Ramos (cell line): ENCODE results near the gene DIP2A.
"Not testable (repeated sequence)": the region's sequence is repeated elsewhere in the genome, so short reads cannot be mapped to it uniquely, and the experiment has no call there.

Source experiments
- in situ Hi-C: fragments of 300-500 bp; cut with MboI; formaldehyde crosslinking; loops from one replicate; pipeline ENCODE4 v1.14.3; 2022; ENCODE audit warnings: low sequenced_read_pairs; ENCODE audit not compliant: unreplicated experiment

DIP2A gene

DNA sequence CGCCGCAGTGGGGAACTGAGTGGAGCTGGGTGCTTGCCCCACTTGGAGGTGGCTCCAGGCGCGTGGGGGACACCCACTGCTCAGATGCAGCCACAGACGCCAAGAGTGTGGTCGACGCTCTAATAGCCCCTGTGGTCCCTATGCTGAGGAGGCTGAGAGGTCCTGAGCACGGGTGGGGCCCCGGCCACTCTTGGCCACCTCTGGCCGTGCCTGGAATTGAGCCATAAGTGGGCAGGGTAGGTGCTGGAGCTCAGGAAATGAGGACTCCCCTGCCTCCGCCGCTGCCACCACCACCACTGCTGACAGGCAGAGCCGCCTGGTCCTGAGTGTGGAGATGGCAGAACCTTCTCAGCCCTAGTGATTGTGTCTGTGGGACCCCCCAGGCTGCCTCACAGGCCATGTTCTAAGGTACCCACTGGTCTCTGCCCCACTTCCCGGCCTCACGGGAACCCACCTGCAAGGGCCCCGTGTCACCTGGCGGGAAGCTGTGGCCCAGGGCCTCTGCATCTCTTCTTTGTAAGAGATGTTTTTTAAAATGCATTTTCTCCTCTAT lies 34.6 kb upstream of the DIP2A start:
- in situ Hi-C loops = no loop called here

DNA sequence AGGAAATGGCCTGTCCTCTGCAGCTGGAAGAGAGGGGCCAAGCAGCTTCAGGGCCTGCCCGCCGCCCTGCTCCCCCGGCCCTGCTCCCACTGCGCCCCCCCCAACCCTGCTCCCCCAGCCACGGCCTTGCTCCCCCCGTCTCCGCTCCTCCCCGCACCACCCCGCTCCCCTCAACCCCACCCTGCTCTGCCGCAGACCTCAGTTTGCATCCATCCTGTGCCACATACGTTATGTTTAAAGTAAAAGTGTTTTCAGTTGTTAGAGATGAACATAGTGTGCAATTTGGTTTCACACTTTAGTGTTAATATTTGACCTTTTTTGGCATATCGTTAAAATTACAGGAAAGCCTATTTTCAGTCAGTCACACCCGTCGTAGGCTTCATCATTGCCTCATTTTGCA lies 34.1 kb upstream of the DIP2A start:
- in situ Hi-C loops = no loop called here

DNA sequence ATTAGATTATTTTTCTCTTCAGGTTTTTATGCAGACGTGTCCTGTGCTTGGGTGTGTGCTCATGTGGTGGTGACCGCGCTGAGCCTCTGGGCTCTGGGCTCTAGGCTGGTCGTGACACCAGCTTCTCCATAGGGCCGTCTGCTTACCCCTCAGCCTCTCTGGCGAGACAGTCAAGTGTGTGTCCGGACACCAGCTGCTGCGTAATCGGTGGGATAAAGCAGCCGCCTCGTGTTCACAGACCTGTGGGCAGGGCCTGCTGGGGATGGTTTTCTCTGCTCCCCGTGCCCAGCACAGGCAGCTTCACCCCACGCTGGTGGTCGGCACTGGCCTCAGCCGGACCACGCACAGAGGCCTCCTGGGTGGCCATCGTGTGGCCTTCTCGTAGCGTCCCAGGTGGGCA lies 33.6 kb upstream of the DIP2A start:
- in situ Hi-C loops = no loop called here

DNA sequence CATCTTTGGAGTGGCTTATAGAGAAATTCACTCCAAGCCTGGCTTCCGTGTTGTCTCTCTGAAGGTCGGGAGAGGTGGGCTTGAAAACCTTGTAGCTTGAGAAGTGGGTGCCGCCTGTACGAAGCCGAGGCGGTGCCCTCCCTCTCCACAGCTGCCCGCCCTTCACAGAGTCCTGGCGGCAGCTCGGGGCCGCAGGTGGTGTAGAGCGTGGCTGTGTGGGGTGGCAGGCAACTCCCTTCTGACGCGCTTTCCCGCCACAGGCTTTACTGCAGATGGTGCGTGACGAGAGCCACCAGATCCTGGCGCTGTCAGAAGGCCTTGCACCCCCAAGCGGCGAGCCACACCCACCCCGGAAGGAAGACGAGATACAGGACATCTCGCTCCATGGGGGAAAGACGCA lies 33.1 kb upstream of the DIP2A start:
- in situ Hi-C loops = no loop called here

- in situ Hi-C loops = no loop called here
Measured at GRCh38 chr21:46426313-46427046, 32.2 kb upstream of the DIP2A start.

DNA sequence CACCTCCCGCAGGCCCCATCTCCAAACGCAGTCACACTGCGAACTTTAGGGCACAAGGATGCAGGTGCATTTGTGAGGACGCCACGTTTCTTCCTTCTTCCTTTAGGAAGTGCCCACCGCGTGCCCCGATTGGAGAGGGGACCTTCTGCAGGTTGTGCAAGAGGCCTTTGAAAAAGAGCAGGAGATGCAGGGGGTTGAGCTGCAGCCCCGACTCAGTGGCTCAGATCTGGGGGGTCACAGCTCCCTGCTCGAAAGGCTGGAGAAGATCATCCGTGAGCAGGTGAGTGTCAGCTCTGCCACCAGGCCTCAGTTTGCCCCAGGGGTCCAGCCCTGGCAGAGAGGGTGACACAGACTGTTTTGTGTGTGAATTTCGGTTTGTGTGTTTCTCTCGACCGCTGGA lies 31.2 kb upstream of the DIP2A start:
- in situ Hi-C loops = no loop called here

GRCh38 chr21:46428286-46428685 lies 30.4 kb upstream of the DIP2A start:
- in situ Hi-C loops = no loop called here

DNA sequence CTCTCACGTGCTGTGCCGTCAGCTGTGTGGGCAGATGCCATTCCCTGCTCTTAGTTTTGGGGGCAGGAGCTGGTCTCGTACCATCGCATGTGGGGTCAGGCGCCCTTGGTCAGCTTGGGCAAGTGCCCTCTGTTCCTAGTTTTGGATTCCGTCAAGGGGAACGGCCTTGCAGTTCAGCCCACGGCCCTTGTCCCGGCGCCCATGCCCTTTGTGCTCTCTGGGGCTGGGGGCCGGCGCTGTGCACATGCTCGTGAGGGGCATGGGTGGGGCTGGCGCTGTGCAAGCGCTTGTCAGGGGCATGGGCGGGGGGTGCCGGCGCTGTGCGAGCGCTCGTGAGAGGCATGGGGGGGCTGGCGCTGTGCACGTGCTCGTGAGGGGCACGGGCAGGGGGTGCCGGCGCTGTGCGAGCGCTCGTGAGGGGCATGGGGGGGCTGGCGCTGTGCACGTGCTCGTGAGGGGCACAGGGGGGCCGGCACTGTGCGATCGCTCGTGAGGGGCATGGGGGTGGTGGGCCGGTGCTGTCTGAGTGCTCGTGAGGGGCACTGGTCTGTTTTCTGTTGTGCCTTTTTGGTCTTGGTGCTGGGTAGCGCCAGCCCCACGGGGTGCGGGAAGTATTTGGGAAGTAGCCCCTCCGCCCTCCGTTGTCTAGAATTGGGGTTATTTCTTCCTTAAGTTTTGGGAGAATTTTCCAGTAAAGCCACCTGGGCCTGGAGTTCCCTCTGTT lies 29.5 kb upstream of the DIP2A start:
- in situ Hi-C loops = no loop called here

- in situ Hi-C loops = no loop called here
Measured at GRCh38 chr21:46429754-46430681, 28.7 kb upstream of the DIP2A start.

- in situ Hi-C loops = no loop called here
Measured at GRCh38 chr21:46431448-46431847, 27.2 kb upstream of the DIP2A start.

DNA sequence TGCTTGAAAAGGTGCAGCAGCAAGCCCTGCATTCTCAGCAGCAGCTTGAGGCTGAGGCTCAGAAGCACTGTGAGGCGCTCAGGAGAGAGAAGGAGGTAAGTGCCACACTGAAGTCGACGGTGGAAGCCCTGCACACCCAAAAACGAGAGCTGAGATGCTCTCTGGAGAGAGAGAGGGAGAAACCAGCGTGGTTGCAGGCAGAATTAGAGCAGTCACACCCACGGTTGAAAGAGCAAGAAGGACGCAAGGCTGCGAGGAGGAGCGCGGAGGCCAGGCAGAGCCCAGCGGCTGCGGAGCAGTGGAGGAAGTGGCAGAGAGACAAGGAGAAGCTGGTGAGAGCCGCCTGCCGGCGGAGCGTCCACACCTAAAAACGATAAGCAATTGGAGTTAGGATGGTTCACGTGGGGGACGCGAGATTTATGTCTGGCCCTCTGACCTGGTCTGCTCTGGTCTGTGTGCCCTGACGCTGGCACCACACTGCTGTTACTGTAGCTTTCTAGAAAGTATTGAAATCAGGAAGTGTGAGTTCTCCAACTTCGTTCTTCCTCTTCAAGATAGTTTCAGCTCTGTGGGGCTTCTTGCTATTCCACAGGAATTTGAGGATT lies 26.7 kb upstream of the DIP2A start:
- in situ Hi-C loops = no loop called here

GRCh38 chr21:46433116-46433515 lies 25.6 kb upstream of the DIP2A start:
- in situ Hi-C loops = not testable (repeated sequence)

- in situ Hi-C loops = no loop called here
Measured at GRCh38 chr21:46434322-46434958, 24.3 kb upstream of the DIP2A start.

DNA sequence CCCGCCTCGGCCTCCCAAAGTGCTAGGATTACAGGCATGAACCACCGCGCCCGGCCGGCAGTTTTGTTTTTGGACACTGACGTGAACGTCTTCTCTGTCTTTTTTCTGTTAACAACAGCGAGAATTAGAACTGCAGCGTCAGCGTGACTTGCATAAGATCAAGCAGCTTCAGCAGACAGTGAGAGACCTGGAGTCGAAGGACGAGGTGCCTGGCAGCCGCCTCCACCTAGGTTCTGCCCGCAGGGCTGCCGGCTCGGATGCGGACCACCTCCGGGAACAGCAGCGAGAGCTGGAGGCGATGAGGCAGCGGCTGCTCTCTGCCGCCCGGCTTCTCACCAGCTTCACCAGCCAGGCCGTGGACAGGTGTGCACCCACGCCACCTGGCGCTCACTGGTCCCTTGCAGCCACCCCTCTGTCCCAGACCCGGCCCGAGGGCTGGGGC lies 22.9 kb upstream of the DIP2A start:
- in situ Hi-C loops = no loop called here

DNA sequence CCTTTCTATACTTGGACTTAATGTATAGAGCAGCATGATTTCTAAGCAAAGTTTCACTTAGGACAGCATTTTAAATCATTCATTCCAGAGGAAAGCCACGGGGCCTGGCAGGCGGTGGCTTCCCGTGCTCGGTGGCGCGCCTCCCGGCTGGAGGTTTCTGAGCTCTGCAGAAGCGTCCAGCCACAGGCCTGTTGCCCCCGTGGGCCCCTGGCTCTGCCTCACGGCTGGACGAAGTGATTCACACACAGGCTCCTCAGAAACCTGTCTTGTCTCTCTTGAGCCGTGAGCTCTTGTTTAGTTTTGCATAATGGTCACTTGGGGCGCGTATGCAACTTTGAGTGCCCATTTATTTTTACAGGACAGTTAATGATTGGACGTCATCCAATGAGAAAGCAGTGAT lies 22.1 kb upstream of the DIP2A start:
- in situ Hi-C loops = no loop called here

DNA sequence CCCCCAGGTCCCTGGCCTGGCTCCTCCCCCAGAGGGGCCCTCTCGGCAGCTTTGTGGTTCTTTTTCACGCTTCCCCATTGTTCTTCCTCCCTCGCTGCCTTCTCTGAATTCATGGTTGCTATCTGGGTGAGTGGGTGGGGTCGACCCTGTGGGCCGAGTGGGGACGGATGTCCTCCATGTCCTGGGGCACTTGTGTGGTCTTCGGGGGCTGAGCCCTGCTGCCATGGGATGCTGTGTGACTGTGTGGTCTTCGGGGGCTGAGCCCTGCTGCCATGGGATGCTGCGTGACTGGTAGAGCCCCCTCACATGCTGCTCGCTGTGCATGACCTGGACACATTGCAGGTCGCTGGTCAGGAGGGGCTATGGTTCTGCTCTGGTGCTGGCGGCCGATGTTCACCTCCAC lies 21.6 kb upstream of the DIP2A start:
- in situ Hi-C loops = no loop called here

- in situ Hi-C loops = no loop called here
Measured at GRCh38 chr21:46437511-46437910, 21.2 kb upstream of the DIP2A start.

GRCh38 chr21:46438241-46438640 lies 20.4 kb upstream of the DIP2A start:
- in situ Hi-C loops = no loop called here

- in situ Hi-C loops = no loop called here
Measured at GRCh38 chr21:46439906-46440305, 18.8 kb upstream of the DIP2A start.

DNA sequence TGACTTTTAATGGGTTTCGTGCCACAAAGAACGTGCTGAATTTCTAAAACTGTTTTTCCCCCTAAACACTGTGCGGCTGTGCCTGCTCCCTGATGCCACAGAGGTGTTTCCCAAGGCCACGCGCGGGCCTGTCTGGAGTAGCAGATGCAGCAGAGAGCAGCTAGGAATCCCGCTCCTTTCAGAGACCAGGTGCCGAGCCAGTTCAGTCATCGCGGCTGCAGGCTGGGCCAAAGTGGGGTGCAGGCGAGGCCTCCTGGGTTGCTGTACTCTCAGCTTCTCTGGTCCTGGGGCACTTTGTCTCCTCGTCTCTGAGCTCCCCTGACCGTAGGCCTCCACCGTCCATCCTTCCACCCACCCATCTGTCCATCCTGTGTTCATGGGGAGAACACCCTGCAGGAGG lies 17.4 kb upstream of the DIP2A start:
- in situ Hi-C loops = no loop called here
